ENCODE data around the gene TOGARAM1. TPM values are rescaled to one million over a fixed set of nuclear protein-coding genes. Genes with fewer than 3 reads are reported as not detected.

The TOGARAM1 gene
- total and polyA plus RNA-seq, 2 experiments from 2014 or later: 10.5 to 12.2 TPM

GRCh38 chr14:45083617-45083975, 121.6 kb downstream of the TOGARAM1 start:
- Histone ChIP-seq H3K27me3 (replicated peaks; ENCODE audit: insufficient read depth) (no peaks in the 10 kb centered on the region), H3K79me2 (ENCODE audit: insufficient read depth) (peaks cover 46% of the 10 kb centered on the region), H3K36me3 (ENCODE audit: low read depth) (no peaks in the 10 kb centered on the region), H3K9me3 (ENCODE audit: low read depth) (no peaks in the 10 kb centered on the region), H3K27ac (no peak overlapping the region), H4K20me1 (ENCODE audit: insufficient read depth) (peaks cover 21% of the 10 kb centered on the region), H3K9me2 (ENCODE audit: insufficient read depth) (no peaks in the 10 kb centered on the region), H3K4me2 (ENCODE audit: unreplicated experiment) (peak overlapping the region; percentile 93), H3K4me1 (ENCODE audit: insufficient read depth) (peaks cover 18% of the 10 kb centered on the region), H3K4me3 (peak overlapping the region; percentile 94), H3F3A (ENCODE audit: insufficient read depth) (peaks cover 18% of the 10 kb centered on the region), H3K9ac (peak overlapping the region; percentile 91), H2AFZ (peak overlapping the region; percentile 99)
- TF ChIP-seq EZH2 (IDR thresholded peaks at IDR 0.05; ENCODE audit: insufficient read depth, poor library complexity, severe bottlenecking) (no peak), EZH2phosphoT487 (IDR thresholded peaks at IDR 0.05; ENCODE audit: insufficient read depth, low read depth) (no peak)
- WGBS, 2 experiments (ENCODE audit: low coverage in 1 of 2, low lambda C conversion rate in 2 of 2, missing lambda C conversion rate in 2 of 2): 0 to 1% methylated on average over 8 to 10 of the region's 10 CpGs
- DNase-seq: peak; percentile 5
- in situ Hi-C loops (cut with MboI): no loop called here

- no peaks in the 10 kb centered on the region for H3K9me2 ChIP-seq (ENCODE audit: insufficient read depth)
- peak within 1 kb of the TSS; percentile 78 for H3K27ac ChIP-seq
- no peaks in the 10 kb centered on the region for H3K27me3 ChIP-seq (replicated peaks; ENCODE audit: insufficient read depth)
- peak within 1 kb of the TSS; percentile 99 for H2AFZ ChIP-seq
- H3K4me2 ChIP-seq (ENCODE audit: unreplicated experiment): peak within 1 kb of the TSS; percentile 98
- H3K36me3 ChIP-seq (ENCODE audit: low read depth): no peaks in the 10 kb centered on the region
- H3K9ac ChIP-seq: peak within 1 kb of the TSS; percentile 91
- H3K4me3 ChIP-seq: peak within 1 kb of the TSS; percentile 94
- H4K20me1 ChIP-seq (ENCODE audit: insufficient read depth): peaks cover 27% of the 10 kb centered on the region
- no peaks in the 10 kb centered on the region for H3K9me3 ChIP-seq (ENCODE audit: low read depth)
- 1% methylated on average over 26 to 42 of the region's 49 CpGs for WGBS, 2 experiments (ENCODE audit: low coverage in 1 of 2, low lambda C conversion rate in 2 of 2, missing lambda C conversion rate in 2 of 2)
- DNase-seq: peak; percentile 98
- TF ChIP-seq EZH2phosphoT487 (IDR thresholded peaks at IDR 0.05; ENCODE audit: insufficient read depth, low read depth) (no peak), EZH2 (IDR thresholded peaks at IDR 0.05; ENCODE audit: insufficient read depth, poor library complexity, severe bottlenecking) (no peak)
- H3F3A ChIP-seq (ENCODE audit: insufficient read depth): peaks cover 23% of the 10 kb centered on the region
- in situ Hi-C loops (cut with MboI): no loop called here
- H3K79me2 ChIP-seq (ENCODE audit: insufficient read depth): peaks cover 52% of the 10 kb centered on the region
- H3K4me1 ChIP-seq (ENCODE audit: insufficient read depth): peaks cover 18% of the 10 kb centered on the region
These were observed 122.2 kb downstream of the TOGARAM1 start, which contains the start of gene PRPF39 for GRCh38 chr14:45083976-45084722. Gene PRPF39 (plus strand): TSS chr14:45084116. CDS start chr14:45095240, 11,124 bp downstream.

- no peaks in the 10 kb centered on the region for H3K27me3 ChIP-seq (replicated peaks; ENCODE audit: insufficient read depth)
- H3K9me2 ChIP-seq (ENCODE audit: insufficient read depth): no peaks in the 10 kb centered on the region
- no peaks in the 10 kb centered on the region for H3K9me3 ChIP-seq (ENCODE audit: low read depth)
- H3K9ac ChIP-seq: peak overlapping the region; percentile 91
- peak overlapping the region; percentile 78 for H3K27ac ChIP-seq
- in situ Hi-C loops (cut with MboI): no loop called here
- H3K79me2 ChIP-seq (ENCODE audit: insufficient read depth): peaks cover 59% of the 10 kb centered on the region
- peak overlapping the region; percentile 94 for H3K4me3 ChIP-seq
- H3K36me3 ChIP-seq (ENCODE audit: low read depth): no peaks in the 10 kb centered on the region
- DNase-seq: peak; percentile 58
- H2AFZ ChIP-seq: peak overlapping the region; percentile 99
- peaks cover 30% of the 10 kb centered on the region for H3F3A ChIP-seq (ENCODE audit: insufficient read depth)
- 2 to 4% methylated on average over 4 of the region's 4 CpGs for WGBS, 2 experiments (ENCODE audit: low coverage in 1 of 2, low lambda C conversion rate in 2 of 2, missing lambda C conversion rate in 2 of 2)
- peaks cover 25% of the 10 kb centered on the region for H3K4me1 ChIP-seq (ENCODE audit: insufficient read depth)
- H4K20me1 ChIP-seq (ENCODE audit: insufficient read depth): peaks cover 34% of the 10 kb centered on the region
- H3K4me2 ChIP-seq (ENCODE audit: unreplicated experiment): peak overlapping the region; percentile 98
- TF ChIP-seq EZH2 (IDR thresholded peaks at IDR 0.05; ENCODE audit: insufficient read depth, poor library complexity, severe bottlenecking): no peak
- TF ChIP-seq EZH2phosphoT487 (IDR thresholded peaks at IDR 0.05; ENCODE audit: insufficient read depth, low read depth): no peak
These were observed 123.0 kb downstream of the TOGARAM1 start for GRCh38 chr14:45084946-45085346.

- Histone ChIP-seq H2AFZ (no peak overlapping the region), H3K4me3 (0 out of 2 replicates have a peak overlapping the region, but pooled peaks have one; percentile 14), H4K20me1 (ENCODE audit: insufficient read depth) (peaks cover 41% of the 10 kb centered on the region), H3K27me3 (replicated peaks; ENCODE audit: insufficient read depth) (no peaks in the 10 kb centered on the region), H3F3A (ENCODE audit: insufficient read depth) (peaks cover 51% of the 10 kb centered on the region), H3K9me2 (ENCODE audit: insufficient read depth) (no peaks in the 10 kb centered on the region), H3K9ac (no peak overlapping the region), H3K4me1 (ENCODE audit: insufficient read depth) (peaks cover 49% of the 10 kb centered on the region), H3K9me3 (ENCODE audit: low read depth) (no peaks in the 10 kb centered on the region), H3K4me2 (ENCODE audit: unreplicated experiment) (peak overlapping the region; percentile 39), H3K36me3 (ENCODE audit: low read depth) (no peaks in the 10 kb centered on the region), H3K79me2 (ENCODE audit: insufficient read depth) (peaks cover 99% of the 10 kb centered on the region), H3K27ac (peak overlapping the region; percentile 44)
- TF ChIP-seq EZH2 (IDR thresholded peaks at IDR 0.05; ENCODE audit: insufficient read depth, poor library complexity, severe bottlenecking): no peak
- no peak for TF ChIP-seq EZH2phosphoT487 (IDR thresholded peaks at IDR 0.05; ENCODE audit: insufficient read depth, low read depth)
- DNase-seq: peak; percentile 80
- in situ Hi-C loops (cut with MboI): no loop called here
- 2 to 11% methylated on average over 1 of the region's 1 CpG for WGBS, 2 experiments (ENCODE audit: low coverage in 1 of 2, low lambda C conversion rate in 2 of 2, missing lambda C conversion rate in 2 of 2)
These were observed 127.8 kb downstream of the TOGARAM1 start for GRCh38 chr14:45089813-45090212.

Measured in GM23248 (cell line).